Upper lobe of left lung (tissue), 6 donors: Measurements from ENCODE around the gene MARCHF3. TPM values are rescaled to one million over a fixed set of nuclear protein-coding genes. Genes with fewer than 3 reads are reported as not detected.
"Not testable (repeated sequence)": the region's sequence is repeated elsewhere in the genome, so short reads cannot be mapped to it uniquely, and the experiment has no call there.

ENCODE experiments used
- ATAC-seq, 2 donors: fragments of 200-7000 bp; cut with Tn5 transposase; one replicate each; pipeline ENCODE4 v1.9.1; 2022; ENCODE audit warnings: mild to moderate bottlenecking in 2 of 2, moderate library complexity in 2 of 2; ENCODE audit not compliant: low FRiP score in 2 of 2
- DNase-seq, 2 donors: peaks; one replicate each; pipeline ENCODE4 v3.0.0-alpha.2; 2019 to 2020
- H3K27ac ChIP-seq, 4 donors: fragments of 200-600 bp; sonication (generic); one replicate each; pipeline ENCODE4 v1.5.1; 2016 to 2019
- H3K27me3 ChIP-seq, 4 donors: fragments of 200-600 bp; sonication (generic); one replicate each; pipeline ENCODE4 v1.5.1; 2017 to 2019
- H3K36me3 ChIP-seq, 4 donors: fragments of 200-600 bp; sonication (generic); one replicate each; pipeline ENCODE4 v1.5.1; 2016 to 2019
- H3K4me1 ChIP-seq, 4 donors: fragments of 200-600 bp; sonication (generic); one replicate each; pipeline ENCODE4 v1.5.1; 2018 to 2019
- H3K4me3 ChIP-seq, 4 donors: fragments of 200-600 bp; sonication (generic); one replicate each; pipeline ENCODE4 v1.5.1; 2017 to 2019; ENCODE audit warnings: mild to moderate bottlenecking in 2 of 4, moderate library complexity in 1 of 4
- H3K9me3 ChIP-seq, 4 donors: fragments of 200-600 bp; sonication (generic); one replicate each; pipeline ENCODE4 v1.5.1; 2018 to 2019
- EP300 ChIP-seq, 4 donors: sonication (generic); formaldehyde crosslinking; IDR thresholded peaks; one replicate each; pipeline ENCODE4 v1.5.1; 2017; ENCODE audit warnings: antibody characterized with exemption in 4 of 4, control low read depth in 2 of 4
- POLR2A ChIP-seq, 4 donors: fragments of 450-650 bp; IDR thresholded peaks; one replicate each; pipeline ENCODE4 v1.5.1; 2016 to 2017; ENCODE audit warnings: antibody characterized with exemption in 4 of 4, mild to moderate bottlenecking in 2 of 4
- POLR2AphosphoS5 ChIP-seq, 2 donors: sonication (generic); formaldehyde crosslinking; IDR thresholded peaks; one replicate each; pipeline ENCODE4 v1.5.1; 2017; ENCODE audit warnings: antibody characterized with exemption in 2 of 2
- WGBS, 2 donors: methylation state at CpG; one replicate each; pipeline ENCODE4 v1.1.5; 2017 to 2018; 5-methylcytosine and 5-hydroxymethylcytosine counted together
- total RNA-seq, 6 donors: library from RNA; depleted of rRNA in 4 of 6; stranded (reverse); fragments of >200 nt in 4 of 6; gene quantifications; one replicate each; pipeline versions ENCODE4 v1.1.0 to v1.2.1, GENCODE V29; 2016 to 2021
- TF ChIP-seq, protein P1 (sequence below), 6 experiments: fragments of 450-650 bp in 4 of 6; fragments of 200-600 bp in 2 of 6; sonication (generic) in 2 of 6; IDR thresholded peaks; one replicate each; pipeline ENCODE4 v1.5.1; 2016 to 2019; ENCODE audit warnings: antibody characterized with exemption in 6 of 6
- donor health status: DM: no; HTN: no; CAD: no; lungs with moderate emphysema.
- donor health status: DM: no; HTN: yes; CAD: no; lungs with severe emphysema.

Gene MARCHF3
- total RNA-seq, 6 donors from 2014 or later: 2.1 to 16.2 (median 6.7) TPM

DNA sequence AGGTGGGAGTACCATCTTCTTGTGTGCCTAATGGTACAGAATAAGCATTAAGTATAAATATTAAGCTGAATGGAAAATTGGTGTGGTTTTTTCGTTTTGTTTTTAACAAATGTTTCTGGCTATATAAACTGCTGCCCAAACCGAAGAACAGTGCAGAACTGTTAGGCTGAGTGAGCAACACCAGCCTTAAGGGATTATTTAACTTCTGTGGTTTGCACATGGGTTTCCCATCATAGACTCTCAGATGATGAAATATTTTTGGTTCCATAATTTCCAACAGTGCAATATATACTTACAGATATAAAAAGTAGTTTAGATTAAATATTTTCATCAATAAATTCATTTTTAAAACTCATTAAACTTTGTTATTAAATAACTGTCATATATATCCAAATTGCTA is 26.5 kb upstream of the MARCHF3 start:
- DNase-seq (no peak), ATAC-seq (no peak)
- Histone ChIP-seq H3K27ac (no peak overlapping the region), H3K36me3 (no peaks in the 10 kb centered on the region), H3K4me1 (no peaks in the 10 kb centered on the region), H3K4me3 (no peak overlapping the region), H3K27me3 (no peaks in the 10 kb centered on the region), H3K9me3 (no peaks in the 10 kb centered on the region)
- 57 to 69% methylated on average over 2 of the region's 2 CpGs for WGBS, 2 donors
- TF ChIP-seq EP300 (IDR thresholded peaks at IDR 0.05): no peak
- TF ChIP-seq, protein P1, sequence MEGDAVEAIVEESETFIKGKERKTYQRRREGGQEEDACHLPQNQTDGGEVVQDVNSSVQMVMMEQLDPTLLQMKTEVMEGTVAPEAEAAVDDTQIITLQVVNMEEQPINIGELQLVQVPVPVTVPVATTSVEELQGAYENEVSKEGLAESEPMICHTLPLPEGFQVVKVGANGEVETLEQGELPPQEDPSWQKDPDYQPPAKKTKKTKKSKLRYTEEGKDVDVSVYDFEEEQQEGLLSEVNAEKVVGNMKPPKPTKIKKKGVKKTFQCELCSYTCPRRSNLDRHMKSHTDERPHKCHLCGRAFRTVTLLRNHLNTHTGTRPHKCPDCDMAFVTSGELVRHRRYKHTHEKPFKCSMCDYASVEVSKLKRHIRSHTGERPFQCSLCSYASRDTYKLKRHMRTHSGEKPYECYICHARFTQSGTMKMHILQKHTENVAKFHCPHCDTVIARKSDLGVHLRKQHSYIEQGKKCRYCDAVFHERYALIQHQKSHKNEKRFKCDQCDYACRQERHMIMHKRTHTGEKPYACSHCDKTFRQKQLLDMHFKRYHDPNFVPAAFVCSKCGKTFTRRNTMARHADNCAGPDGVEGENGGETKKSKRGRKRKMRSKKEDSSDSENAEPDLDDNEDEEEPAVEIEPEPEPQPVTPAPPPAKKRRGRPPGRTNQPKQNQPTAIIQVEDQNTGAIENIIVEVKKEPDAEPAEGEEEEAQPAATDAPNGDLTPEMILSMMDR (IDR thresholded peaks at IDR 0.05): no peak
- no peak for TF ChIP-seq POLR2AphosphoS5 (IDR thresholded peaks at IDR 0.05)
- TF ChIP-seq POLR2A (IDR thresholded peaks at IDR 0.05): no peak

DNA sequence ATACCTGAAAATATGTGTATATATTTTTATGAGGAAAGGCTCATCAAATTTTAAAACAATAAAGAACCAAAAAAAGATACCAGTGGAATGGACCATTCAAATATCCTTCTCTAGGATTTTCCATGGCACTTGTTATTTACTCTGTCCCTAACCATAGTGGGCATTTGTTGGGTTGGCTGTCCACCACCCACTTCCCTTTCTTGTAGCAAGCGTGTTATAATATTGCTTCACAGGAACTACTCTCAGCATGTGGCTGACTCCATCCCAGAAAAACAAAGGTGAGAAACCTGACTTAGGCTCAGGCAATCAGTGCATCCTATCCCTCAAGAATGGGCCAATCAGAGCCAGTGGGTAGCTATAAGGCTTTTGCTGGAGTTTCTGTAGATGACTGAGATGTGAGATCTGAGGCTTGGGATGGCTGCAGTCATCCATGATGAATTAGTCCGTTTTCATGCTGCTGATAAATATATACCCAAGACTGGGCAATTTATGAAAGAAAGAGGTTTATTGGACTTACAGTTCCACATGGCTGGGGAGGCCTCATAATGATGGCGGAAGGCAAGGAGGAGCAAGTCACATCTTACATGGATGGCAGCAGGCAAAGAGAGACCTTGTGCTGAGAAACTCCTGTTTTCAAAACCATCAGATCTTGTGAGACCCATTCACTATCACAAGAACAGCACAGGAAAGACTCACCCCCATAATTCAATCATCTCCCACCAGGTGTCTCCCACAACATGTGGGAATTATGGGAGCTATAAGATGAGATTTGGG is 25.7 kb upstream of the MARCHF3 start:
- no peak overlapping the region for H3K4me3 ChIP-seq
- TF ChIP-seq POLR2AphosphoS5 (IDR thresholded peaks at IDR 0.05): no peak
- no peak for ATAC-seq

DNA sequence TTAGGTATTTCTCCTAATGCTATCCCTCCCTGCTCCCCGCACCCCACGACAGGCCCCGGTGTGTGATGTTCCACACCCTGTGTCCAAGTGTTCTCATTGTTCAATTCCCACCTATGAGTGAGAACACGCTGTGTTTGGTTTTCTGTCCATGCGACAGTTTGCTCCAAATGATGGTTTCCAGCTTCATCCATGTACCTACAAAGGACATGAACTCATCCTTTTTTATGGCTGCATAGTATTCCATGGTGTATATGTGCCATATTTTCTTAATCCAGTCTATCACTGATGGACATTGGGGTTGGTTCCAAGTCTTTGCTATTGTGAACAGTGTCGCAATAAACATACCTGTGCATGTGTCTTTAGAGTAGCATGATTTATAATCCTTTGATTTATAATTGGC is 23.2 kb upstream of the MARCHF3 start:
- DNase-seq, ATAC-seq, H3K27me3 ChIP-seq, H3K4me3 ChIP-seq, H3K4me1 ChIP-seq, H3K9me3 ChIP-seq, H3K36me3 ChIP-seq, H3K27ac ChIP-seq: not testable (repeated sequence)
- WGBS, 2 donors: 98 to 100% methylated on average over 6 of the region's 6 CpGs

More for the DNA sequence above, 25.7 kb upstream of the MARCHF3 start:
- 87 to 96% methylated on average over 3 of the region's 3 CpGs for WGBS, 2 donors
- no peaks in the 10 kb centered on the region for H3K36me3 ChIP-seq
- no peaks in the 10 kb centered on the region for H3K9me3 ChIP-seq
- no peak for DNase-seq
- no peak overlapping the region for H3K27ac ChIP-seq
- no peaks in the 10 kb centered on the region for H3K27me3 ChIP-seq
- H3K4me1 ChIP-seq: no peaks in the 10 kb centered on the region

DNA sequence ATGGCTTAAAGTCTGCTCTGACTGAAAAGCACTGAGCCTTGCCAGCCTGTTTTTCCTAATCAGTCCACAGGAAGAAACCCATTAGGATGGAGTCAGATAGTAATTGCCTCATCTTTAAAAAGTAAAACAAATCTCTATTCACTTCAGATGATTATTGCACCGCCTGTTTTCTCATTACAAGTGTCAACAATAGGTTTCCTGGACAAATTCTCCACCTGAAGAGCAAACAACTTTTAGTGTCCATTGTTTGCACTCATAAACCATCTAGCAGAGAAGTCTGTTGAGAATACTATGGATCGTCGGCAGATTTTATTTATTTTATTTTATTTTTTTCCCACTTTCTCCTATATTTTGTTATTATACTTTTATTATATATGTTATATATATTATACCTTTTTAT is 22.7 kb upstream of the MARCHF3 start:
- Histone ChIP-seq H3K36me3 (no peaks in the 10 kb centered on the region), H3K9me3 (no peaks in the 10 kb centered on the region), H3K27me3 (no peaks in the 10 kb centered on the region), H3K27ac (no peak overlapping the region), H3K4me3 (no peak overlapping the region), H3K4me1 (no peaks in the 10 kb centered on the region)
- WGBS, 2 donors: 67 to 73% methylated on average over 3 of the region's 3 CpGs
- TF ChIP-seq POLR2AphosphoS5 (IDR thresholded peaks at IDR 0.05) (no peak), EP300 (IDR thresholded peaks at IDR 0.05) (no peak), POLR2A (IDR thresholded peaks at IDR 0.05) (no peak)
- TF ChIP-seq, protein P1 (IDR thresholded peaks at IDR 0.05): no peak
- ATAC-seq: no peak
- no peak for DNase-seq

DNA sequence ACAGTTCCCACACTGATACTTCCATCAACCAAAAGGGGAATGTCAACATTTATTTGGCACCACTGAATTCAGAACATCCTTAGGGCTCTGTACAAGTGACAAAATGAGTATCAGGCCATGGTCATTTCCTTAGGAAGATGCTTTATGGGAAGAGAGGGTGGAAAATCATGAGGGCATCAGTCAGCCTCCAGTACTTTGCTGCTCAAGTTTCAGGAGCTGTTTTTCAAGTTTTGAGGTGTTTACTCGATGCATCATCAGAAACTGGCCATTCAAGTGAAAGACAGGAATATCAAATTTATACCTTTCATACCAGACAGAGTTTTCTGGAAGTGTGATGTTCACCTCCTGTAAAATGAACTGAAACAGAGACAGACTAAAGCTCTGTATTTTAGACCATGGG is 21.2 kb upstream of the MARCHF3 start:
- Histone ChIP-seq H3K27me3 (no peaks in the 10 kb centered on the region), H3K4me3 (no peak overlapping the region), H3K27ac (no peak overlapping the region), H3K4me1 (no peaks in the 10 kb centered on the region), H3K36me3 (no peaks in the 10 kb centered on the region), H3K9me3 (no peaks in the 10 kb centered on the region)
- no peak for ATAC-seq
- TF ChIP-seq EP300 (IDR thresholded peaks at IDR 0.05): no peak
- no peak for TF ChIP-seq POLR2AphosphoS5 (IDR thresholded peaks at IDR 0.05)
- TF ChIP-seq POLR2A (IDR thresholded peaks at IDR 0.05): no peak
- TF ChIP-seq, protein P1 (IDR thresholded peaks at IDR 0.05): no peak
- DNase-seq: no peak
- 80 to 95% methylated on average over 1 of the region's 1 CpG for WGBS, 2 donors
